GM18870 (cell line): ENCODE results near the gene PTP4A1.

Experiments
- ATAC-seq: cut with Tn5 transposase; IDR thresholded peaks from one replicate; pipeline ENCODE4 v1.9.1; 2021; ENCODE audit warnings: moderate library complexity; ENCODE audit not compliant: unreplicated experiment

The PTP4A1 gene

DNA sequence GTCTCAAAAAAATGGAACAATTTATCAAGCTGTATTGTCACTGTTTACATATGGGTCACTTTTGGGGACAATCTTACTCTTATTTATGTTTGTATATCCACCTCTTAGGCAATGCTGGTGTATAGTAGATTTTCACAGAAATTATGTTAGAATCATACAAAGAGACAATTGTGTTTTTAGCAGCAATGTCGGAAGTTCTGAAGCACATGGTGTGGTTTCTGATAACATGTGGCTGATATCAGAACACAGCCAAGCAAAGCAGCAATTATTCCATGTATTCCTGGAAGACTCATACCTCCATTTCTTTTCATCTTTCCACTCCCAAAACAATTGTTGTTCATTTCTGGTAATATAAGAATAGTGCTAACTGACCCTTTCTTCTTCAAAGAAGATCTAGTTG is 17.5 kb upstream of the PTP4A1 start:
- ATAC-seq: no peak

DNA sequence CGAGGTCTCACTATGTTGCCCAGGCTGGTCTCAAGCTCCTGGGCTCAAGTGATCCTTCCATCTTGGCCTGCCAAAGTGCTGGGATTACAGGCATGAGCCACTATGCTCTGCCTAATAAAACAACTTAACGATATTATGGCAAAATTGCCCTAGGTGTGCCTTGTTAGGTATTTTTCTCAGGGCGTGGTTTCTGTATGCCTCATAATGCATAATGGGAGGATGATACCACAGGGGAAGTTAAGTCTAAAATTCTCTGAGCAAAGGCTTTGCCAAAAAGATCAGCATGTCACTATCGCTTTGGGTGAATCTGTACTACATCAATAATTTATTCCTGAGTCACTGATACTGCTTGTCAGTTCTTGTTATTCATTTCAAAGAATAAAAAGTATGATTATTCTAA is 15.9 kb upstream of the PTP4A1 start:
- no peak for ATAC-seq

DNA sequence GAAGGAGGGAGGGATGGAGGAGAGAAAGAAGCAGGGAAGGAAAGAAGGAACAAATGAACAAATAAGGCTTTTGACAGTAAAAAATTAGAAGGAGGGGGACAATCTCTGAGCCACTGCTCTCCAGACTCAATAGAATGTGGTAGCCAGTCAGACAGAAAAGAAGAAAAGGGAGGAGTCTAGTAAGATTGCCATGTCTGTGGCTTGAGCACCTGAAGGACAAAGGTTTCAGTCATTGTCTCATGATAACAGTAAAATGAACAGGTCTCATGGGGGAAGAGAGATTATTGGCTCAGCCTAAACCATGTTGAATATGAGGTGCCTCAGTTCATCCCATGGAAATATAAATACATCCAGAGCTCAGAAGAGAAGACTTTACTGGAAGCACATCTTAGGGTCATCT is 14.0 kb upstream of the PTP4A1 start:
- ATAC-seq: no peak

DNA sequence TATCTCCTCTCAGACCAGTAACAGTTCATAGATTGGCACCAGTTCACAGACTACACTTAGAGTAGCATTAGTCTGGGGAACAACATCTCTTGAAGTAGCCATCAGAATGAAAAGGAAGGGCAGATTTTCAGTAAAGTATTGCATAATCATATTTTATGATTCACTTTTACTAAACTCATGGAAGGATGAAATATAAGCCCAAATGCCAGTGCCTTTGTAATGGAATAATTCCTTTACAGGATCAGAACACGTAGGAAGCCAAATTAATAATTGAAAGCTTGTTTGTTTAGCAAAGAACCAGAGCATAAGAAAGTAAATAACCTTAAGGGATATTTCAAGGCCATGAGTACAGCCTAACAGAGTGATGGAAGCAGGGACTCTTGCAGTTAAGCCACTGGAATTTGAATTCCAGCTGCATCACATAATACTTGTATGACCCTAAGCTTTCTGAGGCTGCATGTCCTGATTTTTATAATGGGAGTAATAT is 11.4 kb upstream of the PTP4A1 start:
- no peak for ATAC-seq

GRCh38 chr6:63561288-63561687 is 11.0 kb upstream of the PTP4A1 start:
- no peak for ATAC-seq

- no peak for ATAC-seq
These were observed 9.0 kb upstream of the PTP4A1 start for GRCh38 chr6:63563235-63563634.

GRCh38 chr6:63565058-63565726 is 7.1 kb upstream of the PTP4A1 start:
- ATAC-seq: no peak

DNA sequence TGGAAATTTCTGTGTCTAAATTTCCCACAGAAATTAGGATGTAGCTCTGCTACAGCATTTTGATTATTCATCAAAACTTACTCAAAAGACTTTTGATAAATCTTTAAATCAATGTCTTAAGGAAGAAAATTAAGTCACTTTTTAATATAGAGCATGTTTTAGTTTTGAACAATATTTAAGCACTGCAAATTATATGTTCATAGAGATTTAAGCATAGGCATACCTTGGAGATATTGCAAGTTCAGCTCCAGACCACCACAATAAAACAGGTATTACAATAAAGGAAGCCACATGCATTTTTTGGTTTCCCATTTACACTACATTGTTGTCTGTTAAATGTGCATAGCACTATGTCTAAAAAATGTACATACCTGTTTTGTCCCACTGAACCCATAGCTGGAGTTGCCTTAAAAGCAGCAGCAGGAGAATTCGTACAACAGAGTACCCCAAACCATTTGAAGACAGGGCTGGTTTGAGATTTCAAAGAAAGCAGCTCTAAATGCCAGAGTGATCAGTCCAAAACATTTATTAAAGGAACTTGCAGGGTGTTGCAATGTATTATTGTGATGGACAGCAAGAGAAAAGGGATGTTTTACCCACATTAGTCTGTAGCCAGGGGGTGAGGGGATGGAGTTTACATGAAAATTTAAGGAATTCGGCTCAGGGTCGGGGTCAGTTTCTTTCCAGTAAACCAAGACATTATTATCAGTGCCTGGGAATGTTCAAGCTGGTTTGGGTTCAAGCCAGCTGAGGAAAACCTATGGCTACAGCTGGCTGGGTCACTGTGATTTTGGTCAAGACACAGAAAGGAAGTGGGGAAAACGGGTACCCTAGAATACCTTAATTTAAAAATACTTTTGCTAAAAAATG is 6.3 kb upstream of the PTP4A1 start:
- ATAC-seq: no peak

DNA sequence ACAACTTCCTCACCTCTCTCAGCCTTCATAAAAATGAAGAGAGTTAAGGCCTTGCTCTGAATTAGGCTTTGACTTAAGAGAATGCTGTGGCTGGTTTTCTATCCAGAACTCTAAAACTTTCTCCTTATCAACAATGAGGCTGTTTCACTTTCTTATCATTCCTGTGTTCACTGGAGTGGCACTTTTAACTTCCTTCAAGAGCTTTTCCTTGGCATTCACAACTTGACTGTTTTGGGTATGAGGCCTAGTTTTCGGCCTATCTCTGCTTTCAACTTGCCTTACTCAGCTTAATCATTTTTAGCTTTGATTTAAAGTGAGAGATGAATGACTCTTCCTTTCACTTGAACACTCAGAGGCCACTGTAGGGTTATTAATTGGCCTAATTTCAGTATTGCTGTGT is 4.3 kb upstream of the PTP4A1 start:
- ATAC-seq: no peak

- ATAC-seq: peak; percentile 0
These were observed 778 bp upstream of the PTP4A1 start for GRCh38 chr6:63571361-63572043.

- no peak for ATAC-seq
These were observed 431 bp downstream of the PTP4A1 start for GRCh38 chr6:63572747-63573075.

DNA sequence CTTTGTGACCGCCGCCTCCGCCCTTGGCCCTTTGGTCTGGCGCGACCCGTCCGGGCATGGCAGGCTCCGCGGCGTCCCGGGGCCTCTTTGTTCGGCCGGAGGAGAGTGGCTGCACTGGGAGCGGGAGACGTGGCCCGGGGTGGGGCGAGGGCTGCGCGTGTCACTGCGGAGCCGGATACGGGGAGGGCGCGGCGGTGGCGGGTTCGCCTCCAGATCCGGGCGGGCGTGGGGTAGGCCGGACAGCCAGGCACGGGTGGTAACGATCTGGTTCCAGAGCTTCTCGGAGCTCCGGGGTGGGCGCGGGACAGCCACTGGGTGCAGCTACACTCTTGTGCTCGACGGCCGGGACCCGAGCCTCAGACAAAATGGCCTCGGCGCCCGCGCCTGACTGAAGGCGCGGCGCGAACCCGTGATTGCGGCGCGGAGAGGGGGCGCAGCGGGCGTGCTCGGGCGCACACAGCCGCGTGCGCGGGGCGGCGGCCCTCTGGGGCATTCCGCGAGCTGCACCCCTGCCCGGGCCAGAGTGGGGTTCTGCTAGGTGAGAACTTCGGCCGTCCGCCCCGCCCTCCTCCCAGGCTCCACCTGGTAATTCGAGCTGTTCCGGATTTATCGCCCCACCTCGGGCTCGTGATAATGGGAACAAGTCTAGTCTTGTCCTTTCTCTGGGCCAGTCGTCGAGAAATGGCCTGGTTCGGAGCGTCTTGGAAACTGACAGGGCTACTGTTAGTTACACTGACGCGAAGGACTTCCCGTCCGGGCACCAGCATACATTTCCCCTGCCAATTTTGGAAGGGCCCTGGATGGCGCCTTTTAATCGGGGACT is 1.0 kb downstream of the PTP4A1 start:
- peak; percentile 42 for ATAC-seq

- ATAC-seq: peak; percentile 23
These were observed 1.7 kb downstream of the PTP4A1 start for GRCh38 chr6:63573899-63574553.

- ATAC-seq: no peak
These were observed 2.2 kb downstream of the PTP4A1 start for GRCh38 chr6:63574554-63574900.

DNA sequence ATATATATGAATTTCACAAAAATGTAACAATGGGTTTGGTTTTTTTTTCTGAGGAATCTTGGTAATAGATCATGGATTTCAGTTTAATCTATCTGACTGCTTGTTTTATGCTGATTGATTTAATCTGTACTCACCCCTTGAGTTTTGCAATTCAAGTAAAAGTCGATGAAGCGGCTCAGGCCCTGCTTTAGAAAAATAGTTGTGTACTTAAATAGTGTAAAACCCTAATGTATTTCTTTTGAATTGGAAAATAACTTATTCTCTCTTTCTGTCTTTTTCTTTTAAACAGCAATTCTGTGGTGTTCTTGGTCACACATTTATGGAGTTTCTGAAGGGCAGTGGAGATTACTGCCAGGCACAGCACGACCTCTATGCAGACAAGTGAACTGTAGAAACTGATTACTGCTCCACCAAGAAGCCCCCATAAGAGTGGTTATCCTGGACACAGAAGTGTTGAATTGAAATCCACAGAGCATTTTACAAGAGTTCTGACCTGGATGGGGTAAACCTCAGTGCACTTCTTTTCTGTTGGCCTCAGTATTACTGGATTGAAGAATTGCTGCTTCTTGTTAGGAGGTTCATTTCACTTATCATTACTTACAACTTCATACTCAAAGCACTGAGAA is 4.0 kb downstream of the PTP4A1 start:
- no peak for ATAC-seq

DNA sequence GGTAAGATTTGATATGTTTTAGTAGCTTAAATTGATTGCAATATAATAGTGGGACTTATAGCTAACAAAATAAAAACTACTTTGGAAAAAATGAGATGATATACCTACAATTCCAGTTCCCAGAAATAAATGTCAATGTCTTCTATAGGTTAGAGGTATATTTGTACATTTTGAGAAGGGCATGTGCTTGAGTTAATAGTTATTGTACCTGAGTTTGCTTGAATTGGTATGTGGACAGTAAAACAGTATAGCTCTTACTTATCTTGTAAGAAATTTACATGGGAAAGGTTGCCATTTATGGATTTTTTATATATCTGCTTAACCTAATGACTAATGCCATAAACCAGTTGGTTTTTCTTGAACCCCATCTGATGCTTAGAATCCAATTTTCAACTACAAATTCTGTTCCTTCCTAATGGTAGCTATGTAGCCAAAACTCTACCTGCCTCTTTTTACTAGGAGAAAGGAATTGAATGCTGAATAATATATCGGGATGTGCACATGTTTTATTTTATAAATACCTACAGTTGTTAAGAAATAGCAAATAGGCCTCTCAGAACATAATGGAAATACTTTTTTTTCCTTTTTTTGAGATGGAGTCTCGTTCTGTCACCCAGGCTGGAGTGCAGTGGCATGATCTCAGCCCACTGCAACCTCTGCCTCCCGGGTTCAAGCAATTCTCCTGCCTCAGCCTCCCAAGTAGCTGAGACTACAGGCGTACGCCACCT is 4.9 kb downstream of the PTP4A1 start:
- ATAC-seq: no peak

DNA sequence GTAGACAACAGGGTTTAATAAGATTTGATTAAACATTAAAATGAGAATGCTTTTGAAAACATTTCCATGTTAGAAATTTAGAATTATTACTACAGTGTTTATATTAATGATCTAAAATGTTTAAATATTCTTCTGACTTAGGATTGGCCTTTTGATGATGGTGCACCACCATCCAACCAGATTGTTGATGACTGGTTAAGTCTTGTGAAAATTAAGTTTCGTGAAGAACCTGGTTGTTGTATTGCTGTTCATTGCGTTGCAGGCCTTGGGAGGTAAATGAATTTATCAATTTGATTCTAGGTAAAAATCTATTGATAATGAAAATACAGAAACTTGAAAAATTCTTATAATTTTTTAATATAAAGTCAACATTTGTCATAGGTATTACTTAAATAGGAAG is 6.5 kb downstream of the PTP4A1 start:
- ATAC-seq: no peak

DNA sequence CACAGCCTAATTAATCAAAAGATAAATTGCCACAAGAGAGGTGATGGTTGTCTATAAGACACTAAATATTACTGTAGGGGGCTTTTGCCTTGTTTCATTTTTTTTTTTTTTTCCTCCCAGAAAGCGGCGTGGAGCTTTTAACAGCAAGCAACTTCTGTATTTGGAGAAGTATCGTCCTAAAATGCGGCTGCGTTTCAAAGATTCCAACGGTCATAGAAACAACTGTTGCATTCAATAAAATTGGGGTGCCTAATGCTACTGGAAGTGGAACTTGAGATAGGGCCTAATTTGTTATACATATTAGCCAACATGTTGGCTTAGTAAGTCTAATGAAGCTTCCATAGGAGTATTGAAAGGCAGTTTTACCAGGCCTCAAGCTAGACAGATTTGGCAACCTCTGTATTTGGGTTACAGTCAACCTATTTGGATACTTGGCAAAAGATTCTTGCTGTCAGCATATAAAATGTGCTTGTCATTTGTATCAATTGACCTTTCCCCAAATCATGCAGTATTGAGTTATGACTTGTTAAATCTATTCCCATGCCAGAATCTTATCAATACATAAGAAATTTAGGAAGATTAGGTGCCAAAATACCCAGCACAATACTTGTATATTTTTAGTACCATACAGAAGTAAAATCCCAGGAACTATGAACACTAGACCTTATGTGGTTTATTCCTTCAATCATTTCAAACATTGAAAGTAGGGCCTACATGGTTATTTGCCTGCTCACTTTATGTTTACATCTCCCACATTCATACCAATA is 7.8 kb downstream of the PTP4A1 start:
- no peak for ATAC-seq

DNA sequence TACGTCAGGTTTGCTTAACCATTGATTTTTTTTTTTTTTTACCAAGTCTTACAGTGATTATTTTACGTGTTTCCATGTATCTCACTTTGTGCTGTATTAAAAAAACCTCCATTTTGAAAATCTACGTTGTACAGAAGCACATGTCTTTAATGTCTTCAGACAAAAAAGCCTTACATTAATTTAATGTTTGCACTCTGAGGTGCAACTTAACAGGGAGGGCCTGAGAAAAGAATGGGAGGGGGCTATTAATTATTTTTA is 8.4 kb downstream of the PTP4A1 start:
- ATAC-seq: no peak
